ENCODE results near the gene EIF4G3. TPM values are rescaled to one million over a fixed set of nuclear protein-coding genes. Genes with fewer than 3 reads are reported as not detected.
A peak's percentile ranks its signal among the peaks of the same experiment; 100 is the strongest.
"Not testable (repeated sequence)": the region's sequence is repeated elsewhere in the genome, so short reads cannot be mapped to it uniquely, and the experiment has no call there.

The EIF4G3 gene
- polyA plus RNA-seq, 1 donor from 2014 or later = 13.1 TPM

- H3K27ac Mint-ChIP-seq = no peak overlapping the region
These were observed 61.5 kb downstream of the EIF4G3 start for GRCh38 chr1:21115098-21115760.

GRCh38 chr1:21114431-21114830 is 62.3 kb downstream of the EIF4G3 start:
- H3K9me3 Mint-ChIP-seq = no peaks in the 10 kb centered on the region
- peaks cover 3% of the 10 kb centered on the region for H3K36me3 Mint-ChIP-seq
- H3K27ac Mint-ChIP-seq = no peak overlapping the region

More at GRCh38 chr1:21115098-21115760, 61.5 kb downstream of the EIF4G3 start:
- peaks cover 5% of the 10 kb centered on the region for H3K36me3 Mint-ChIP-seq
- H3K9me3 Mint-ChIP-seq = no peaks in the 10 kb centered on the region
- peaks cover 4 to 7% (median 7%) of the 10 kb centered on the region in 3 donors for H3K4me1 Mint-ChIP-seq
- H3K27me3 Mint-ChIP-seq = no peaks in the 10 kb centered on the region
- no peak overlapping the region for H3K4me3 Mint-ChIP-seq

GRCh38 chr1:21110163-21110562 is 66.5 kb downstream of the EIF4G3 start:
- H3K4me1 Mint-ChIP-seq = peaks cover 0 to 3% (median 2%) of the 10 kb centered on the region in 3 donors
- H3K4me3 Mint-ChIP-seq = no peak overlapping the region
- no peaks in the 10 kb centered on the region for H3K27me3 Mint-ChIP-seq
- no peak overlapping the region for H3K27ac Mint-ChIP-seq
- no peaks in the 10 kb centered on the region for H3K9me3 Mint-ChIP-seq
- H3K36me3 Mint-ChIP-seq = peaks cover 2% of the 10 kb centered on the region

More at GRCh38 chr1:21114431-21114830, 62.3 kb downstream of the EIF4G3 start:
- no peak overlapping the region for H3K4me3 Mint-ChIP-seq
- no peaks in the 10 kb centered on the region for H3K27me3 Mint-ChIP-seq
- H3K4me1 Mint-ChIP-seq = peaks cover 4 to 7% (median 7%) of the 10 kb centered on the region in 3 donors

GRCh38 chr1:21106709-21107108 is 70.0 kb downstream of the EIF4G3 start:
- peaks cover 0 to 1% (median 0%) of the 10 kb centered on the region in 3 donors for H3K9me3 Mint-ChIP-seq
- no peak overlapping the region for H3K4me3 Mint-ChIP-seq
- H3K27ac Mint-ChIP-seq = peak overlapping the region in 1 of 3 donors; percentile 45
- H3K4me1 Mint-ChIP-seq = peaks cover 0 to 4% (median 3%) of the 10 kb centered on the region in 3 donors
- no peaks in the 10 kb centered on the region for H3K27me3 Mint-ChIP-seq
- peaks cover 2% of the 10 kb centered on the region for H3K36me3 Mint-ChIP-seq

- Mint-ChIP-seq H3K4me1 (peaks cover 0 to 4% (median 3%) of the 10 kb centered on the region in 3 donors), H3K36me3 (peaks cover 2% of the 10 kb centered on the region), H3K27ac (peak overlapping the region in 1 of 3 donors; percentile 45), H3K27me3 (no peaks in the 10 kb centered on the region), H3K9me3 (peaks cover 0 to 1% (median 0%) of the 10 kb centered on the region in 3 donors), H3K4me3 (no peak overlapping the region)
These were observed 70.5 kb downstream of the EIF4G3 start for GRCh38 chr1:21106238-21106637.

- Mint-ChIP-seq H3K36me3 (peaks cover 3% of the 10 kb centered on the region), H3K9me3 (peaks cover 0 to 1% (median 0%) of the 10 kb centered on the region in 3 donors), H3K4me1 (peaks cover under 1 to 4% (median 3%) of the 10 kb centered on the region in 3 donors), H3K4me3 (no peak overlapping the region), H3K27ac (no peak overlapping the region), H3K27me3 (no peaks in the 10 kb centered on the region)
These were observed 70.9 kb downstream of the EIF4G3 start for GRCh38 chr1:21105807-21106206.

GRCh38 chr1:21104683-21105082 is 72.0 kb downstream of the EIF4G3 start:
- Mint-ChIP-seq H3K27me3 (no peaks in the 10 kb centered on the region), H3K4me1 (peaks cover 3 to 6% (median 6%) of the 10 kb centered on the region in 3 donors), H3K36me3 (peaks cover 3% of the 10 kb centered on the region), H3K4me3 (no peak overlapping the region), H3K27ac (no peak overlapping the region), H3K9me3 (peaks cover 0 to 1% (median 0%) of the 10 kb centered on the region in 3 donors)

- H3K27ac Mint-ChIP-seq = no peak overlapping the region
- H3K36me3 Mint-ChIP-seq = peaks cover 15% of the 10 kb centered on the region
- peaks cover 3 to 14% (median 6%) of the 10 kb centered on the region in 3 donors for H3K4me1 Mint-ChIP-seq
- peaks cover 0 to 1% (median 0%) of the 10 kb centered on the region in 3 donors for H3K9me3 Mint-ChIP-seq
- H3K4me3 Mint-ChIP-seq = no peak overlapping the region
- no peaks in the 10 kb centered on the region for H3K27me3 Mint-ChIP-seq
These were observed 76.2 kb downstream of the EIF4G3 start for GRCh38 chr1:21100481-21100921.

GRCh38 chr1:21099869-21100131 is 76.9 kb downstream of the EIF4G3 start:
- Mint-ChIP-seq H3K27ac (no peak overlapping the region), H3K36me3 (peaks cover 15% of the 10 kb centered on the region), H3K4me1 (peaks cover 3 to 14% (median 6%) of the 10 kb centered on the region in 3 donors), H3K4me3 (no peak overlapping the region), H3K27me3 (no peaks in the 10 kb centered on the region), H3K9me3 (peaks cover 0 to 1% (median 0%) of the 10 kb centered on the region in 3 donors)

GRCh38 chr1:21099034-21099868 is 77.4 kb downstream of the EIF4G3 start:
- H3K27ac Mint-ChIP-seq = no peak overlapping the region
- no peaks in the 10 kb centered on the region for H3K27me3 Mint-ChIP-seq
- peaks cover 0 to 3% (median 0%) of the 10 kb centered on the region in 3 donors for H3K9me3 Mint-ChIP-seq
- no peak overlapping the region for H3K4me3 Mint-ChIP-seq
- peaks cover 3 to 14% (median 6%) of the 10 kb centered on the region in 3 donors for H3K4me1 Mint-ChIP-seq
- H3K36me3 Mint-ChIP-seq = peaks cover 15% of the 10 kb centered on the region

GRCh38 chr1:21098186-21098915 is 78.3 kb downstream of the EIF4G3 start:
- Mint-ChIP-seq H3K36me3 (peaks cover 15% of the 10 kb centered on the region), H3K27ac (peak overlapping the region in 1 of 3 donors; percentile 3), H3K27me3 (no peaks in the 10 kb centered on the region), H3K4me1 (peaks cover 3 to 14% (median 6%) of the 10 kb centered on the region in 3 donors), H3K9me3 (peaks cover 0 to 3% (median 2%) of the 10 kb centered on the region in 3 donors), H3K4me3 (no peak overlapping the region)

- H3K9me3 Mint-ChIP-seq = peaks cover 0 to 4% (median 4%) of the 10 kb centered on the region in 3 donors
- H3K27ac Mint-ChIP-seq = peak overlapping the region in 1 of 3 donors; percentile 3
- H3K36me3 Mint-ChIP-seq = peaks cover 15% of the 10 kb centered on the region
- H3K4me1 Mint-ChIP-seq = peaks cover 3 to 10% (median 6%) of the 10 kb centered on the region in 3 donors
- H3K27me3 Mint-ChIP-seq = no peaks in the 10 kb centered on the region
- H3K4me3 Mint-ChIP-seq = no peak overlapping the region
These were observed 79.0 kb downstream of the EIF4G3 start for GRCh38 chr1:21097729-21098128.

- H3K27ac Mint-ChIP-seq = no peak overlapping the region
- no peaks in the 10 kb centered on the region for H3K27me3 Mint-ChIP-seq
- H3K9me3 Mint-ChIP-seq = peaks cover 0 to 4% (median 4%) of the 10 kb centered on the region in 3 donors
These were observed 80.7 kb downstream of the EIF4G3 start for GRCh38 chr1:21095976-21096375.

GRCh38 chr1:21094282-21094681 is 82.4 kb downstream of the EIF4G3 start:
- H3K4me1 Mint-ChIP-seq = peaks cover 21 to 27% (median 22%) of the 10 kb centered on the region in 3 donors
- not testable (repeated sequence) for H3K9me3 Mint-ChIP-seq, H3K4me3 Mint-ChIP-seq, H3K27ac Mint-ChIP-seq, H3K27me3 Mint-ChIP-seq
- H3K36me3 Mint-ChIP-seq = peaks cover 13% of the 10 kb centered on the region

More at GRCh38 chr1:21095976-21096375, 80.7 kb downstream of the EIF4G3 start:
- Mint-ChIP-seq H3K4me3 (no peak overlapping the region), H3K36me3 (peaks cover 16% of the 10 kb centered on the region), H3K4me1 (peaks cover 8 to 15% (median 14%) of the 10 kb centered on the region in 3 donors)
